H1 (cell line): ENCODE measurements around the gene GMFB. TPM values are rescaled to one million over a fixed set of nuclear protein-coding genes. Genes with fewer than 3 reads are reported as not detected.

Experiments used
- CTCF ChIA-PET: fragments of 300-600 bp; sonication (Branson Sonifier 250); formaldehyde crosslinking; loops from one replicate; lab custom pipeline; 2021; ENCODE audit not compliant: partially characterized antibody; lab: Charles Lee
- POLR2A ChIA-PET: fragments of 300-600 bp; sonication (Branson Sonifier 250); formaldehyde crosslinking; loops from one replicate; lab custom pipeline; 2021; ENCODE audit warnings: inconsistent platforms; ENCODE audit not compliant: partially characterized antibody; lab: Charles Lee
- DNase-seq, 2 experiments: peaks; one replicate each; pipeline versions ENCODE4 v3.0.0 to v3.0.0-alpha.2; 2010 to 2022; ENCODE audit warnings: low spot score in 2 of 2, low read depth in 1 of 2, mixed read lengths in 1 of 2
- FAIRE-seq: peaks from 2 replicates; lab custom pipeline; 2011; peaks lifted over from hg19 to GRCh38; lab: Jason Lieb, UNC
- H2AFZ ChIP-seq: 2 replicates; pipeline ENCODE4 v1.8.1; 2012; ENCODE audit warnings: low read length, inconsistent platforms
- H2AK5ac ChIP-seq: 2 replicates; pipeline ENCODE4 v1.6.1; 2013; ENCODE audit warnings: low read depth, low read length
- H2BK120ac ChIP-seq: replicated peaks from 2 replicates; pipeline ENCODE3; 2013; ENCODE audit warnings: low read depth, low read length, inconsistent platforms
- H2BK12ac ChIP-seq: 2 replicates; pipeline ENCODE4 v1.6.1; 2013; ENCODE audit warnings: low read depth, low read length
- H2BK15ac ChIP-seq: 2 replicates; pipeline ENCODE4 v1.6.1; 2013; ENCODE audit warnings: low read length
- H2BK20ac ChIP-seq: 2 replicates; pipeline ENCODE4 v1.6.1; 2013; ENCODE audit warnings: low read length
- H2BK5ac ChIP-seq: 2 replicates; pipeline ENCODE4 v1.6.1; 2013; ENCODE audit warnings: low read depth, low read length
- H3K14ac ChIP-seq: 2 replicates; pipeline ENCODE4 v1.6.1; 2013; ENCODE audit warnings: inconsistent platforms; ENCODE audit not compliant: insufficient read length
- H3K18ac ChIP-seq: 2 replicates; pipeline ENCODE4 v1.6.1; 2013; ENCODE audit warnings: low read length; ENCODE audit errors: extremely low read depth
- H3K23ac ChIP-seq: 2 replicates; pipeline ENCODE4 v1.6.1; 2013; ENCODE audit warnings: inconsistent platforms; ENCODE audit not compliant: insufficient read length
- H3K23me2 ChIP-seq: 2 replicates; pipeline ENCODE4 v1.6.1; 2013; ENCODE audit warnings: low read depth, low read length
- H3K27ac ChIP-seq: 2 replicates; pipeline ENCODE4 v1.6.1; 2011; ENCODE audit warnings: low read depth, low read length, inconsistent platforms
- H3K27me3 ChIP-seq, 4 experiments: replicated peaks in 1 of 4; 1 replicate in 1 of 4; 2 replicates in 3 of 4; pipeline versions ENCODE4 v1.6.1 to v1.8.1; 2011 to 2013; ENCODE audit warnings: low read length in 3 of 4, mild to moderate bottlenecking in 3 of 4, inconsistent platforms in 2 of 4, mixed read lengths in 2 of 4, moderate library complexity in 1 of 4; ENCODE audit not compliant: control insufficient read depth in 3 of 4, insufficient read depth in 3 of 4; ENCODE audit errors: extremely low read depth in 1 of 4
- H3K36me3 ChIP-seq, 4 experiments: 2 replicates each; pipeline versions ENCODE4 v1.6.1 to v1.8.1; 2011 to 2013; ENCODE audit warnings: mild to moderate bottlenecking in 4 of 4, low read length in 3 of 4, moderate library complexity in 2 of 4, control low read depth in 1 of 4, inconsistent platforms in 1 of 4; ENCODE audit not compliant: insufficient read depth in 4 of 4, control insufficient read depth in 2 of 4
- H3K4ac ChIP-seq: replicated peaks from 2 replicates; pipeline ENCODE3; 2013; ENCODE audit warnings: low read length, low read depth, mixed read lengths, inconsistent platforms; ENCODE audit not compliant: insufficient read length
- H3K4me1 ChIP-seq, 4 experiments: replicated peaks in 1 of 4; 1 replicate in 1 of 4; 2 replicates in 3 of 4; pipeline versions ENCODE4 v1.6.1 to v1.8.1; 2011 to 2013; ENCODE audit warnings: low read length in 3 of 4, inconsistent platforms in 2 of 4, mixed read lengths in 1 of 4; ENCODE audit not compliant: insufficient read depth in 4 of 4, control insufficient read depth in 3 of 4
- H3K4me2 ChIP-seq, 2 experiments: 2 replicates each; pipeline versions ENCODE4 v1.6.1 to v1.8.1; 2011 to 2013; ENCODE audit warnings: low read depth in 2 of 2, low read length in 2 of 2, control low read depth in 1 of 2, inconsistent platforms in 1 of 2, mild to moderate bottlenecking in 1 of 2; ENCODE audit not compliant: insufficient read depth in 1 of 2
- H3K4me3 ChIP-seq, 4 experiments: fragments of 200-600, 300-600 bp in 1 of 4; sonication (generic), shearing (Covaris generic), sonication (Bioruptor Twin) in 1 of 4; 2 replicates each; pipeline versions ENCODE4 v1.5.1 to v1.8.1; 2011 to 2016; ENCODE audit warnings: low read length in 4 of 4, low read depth in 3 of 4, control low read depth in 2 of 4, inconsistent platforms in 2 of 4, mild to moderate bottlenecking in 2 of 4, mixed read lengths in 1 of 4, moderate library complexity in 1 of 4; ENCODE audit not compliant: insufficient read depth in 2 of 4; ENCODE audit errors: extremely low read depth in 1 of 4
- H3K56ac ChIP-seq: replicated peaks from 2 replicates; pipeline ENCODE3; 2013; ENCODE audit warnings: low read depth, mild to moderate bottlenecking, mixed read lengths, low read length, inconsistent platforms; ENCODE audit not compliant: insufficient read length
- H3K79me1 ChIP-seq: 2 replicates; pipeline ENCODE4 v1.6.1; 2013; ENCODE audit warnings: low read depth, low read length, control low read depth
- H3K79me2 ChIP-seq, 2 experiments: 2 replicates each; pipeline versions ENCODE4 v1.6.1 to v1.8.1; 2012 to 2013; ENCODE audit warnings: low read length in 2 of 2, mild to moderate bottlenecking in 2 of 2, inconsistent platforms in 1 of 2; ENCODE audit not compliant: insufficient read depth in 2 of 2, control insufficient read depth in 1 of 2
- H3K9ac ChIP-seq, 4 experiments: replicated peaks in 1 of 4; 1 replicate in 1 of 4; 2 replicates in 3 of 4; pipeline versions ENCODE4 v1.6.1 to v1.8.1; 2011 to 2013; ENCODE audit warnings: low read depth in 3 of 4, low read length in 3 of 4, control low read depth in 2 of 4, mild to moderate bottlenecking in 2 of 4, moderate library complexity in 2 of 4, inconsistent platforms in 1 of 4; ENCODE audit errors: extremely low read depth in 1 of 4
- H3K9me3 ChIP-seq, 2 experiments: 2 replicates each; pipeline versions ENCODE4 v1.6.1 to v1.8.1; 2012 to 2013; ENCODE audit warnings: mild to moderate bottlenecking in 2 of 2, moderate library complexity in 2 of 2, control low read depth in 1 of 2, inconsistent platforms in 1 of 2, low read depth in 1 of 2, low read length in 1 of 2, mixed read lengths in 1 of 2; ENCODE audit not compliant: insufficient read depth in 2 of 2
- H4K20me1 ChIP-seq, 2 experiments: replicated peaks in 1 of 2; 2 replicates each; pipeline versions ENCODE3 to v1.8.1; 2011 to 2013; ENCODE audit warnings: inconsistent platforms in 2 of 2, low read length in 2 of 2, mild to moderate bottlenecking in 1 of 2; ENCODE audit not compliant: insufficient read depth in 2 of 2, control insufficient read depth in 1 of 2
- H4K5ac ChIP-seq: 2 replicates; pipeline ENCODE4 v1.6.1; 2013; ENCODE audit warnings: low read length, low read depth, mixed read lengths, inconsistent platforms; ENCODE audit not compliant: insufficient read length
- H4K8ac ChIP-seq: 2 replicates; pipeline ENCODE4 v1.8.0; 2013; ENCODE audit warnings: mild to moderate bottlenecking, moderate library complexity, low read length, inconsistent platforms; ENCODE audit not compliant: insufficient read depth; ENCODE audit errors: extremely low read depth
- H4K91ac ChIP-seq: replicated peaks from 2 replicates; pipeline ENCODE3; 2013; ENCODE audit warnings: low read length, mixed read lengths, inconsistent platforms; ENCODE audit not compliant: insufficient read length
- BRCA1 ChIP-seq: IDR thresholded peaks from 2 replicates; pipeline ENCODE4 v1.6.1; 2012; ENCODE audit warnings: low read depth, low read length, improper control_type of control experiment
- HDAC6 ChIP-seq: IDR thresholded peaks from one replicate; pipeline ENCODE4 v1.7.1; 2012; ENCODE audit warnings: low read depth, mild to moderate bottlenecking, inconsistent platforms, low read length, moderate library complexity
- NANOG ChIP-seq: IDR thresholded peaks from 2 replicates; pipeline ENCODE4 v1.6.1; 2011; ENCODE audit warnings: low read length, low read depth, mild to moderate bottlenecking, inconsistent platforms; ENCODE audit not compliant: insufficient read depth, poor library complexity, severe bottlenecking
- RBBP5 ChIP-seq: IDR thresholded peaks from 2 replicates; pipeline ENCODE4 v1.7.1; 2012; ENCODE audit warnings: low read depth, mild to moderate bottlenecking, inconsistent platforms, low read length, moderate library complexity, borderline replicate concordance
- SIN3A ChIP-seq, 2 experiments: IDR thresholded peaks in 1 of 2; conservative IDR thresholded peaks in 1 of 2; 2 replicates each; pipeline ENCODE4 v1.6.1; 2011 to 2012; ENCODE audit warnings: low read length in 2 of 2, improper control_type of control experiment in 1 of 2, low read depth in 1 of 2, mild to moderate bottlenecking in 1 of 2
- TCF12 ChIP-seq: IDR thresholded peaks from 2 replicates; pipeline ENCODE4 v1.6.1; 2011; ENCODE audit warnings: low read depth, mild to moderate bottlenecking, low read length
- WGBS, 2 experiments: shearing (Covaris generic) in 1 of 2; methylation state at CpG; one replicate each; pipeline versions ENCODE4 v1.1.6 to v1.1.7; 2013 to 2015; ENCODE audit warnings: low lambda C conversion rate in 2 of 2, mixed read lengths in 2 of 2, inconsistent platforms in 1 of 2, low coverage in 1 of 2, missing lambda C conversion rate in 1 of 2; ENCODE audit not compliant: insufficient replicate concordance in 2 of 2, insufficient coverage in 1 of 2, insufficient read length in 1 of 2; ENCODE audit errors: extremely low coverage in 1 of 2, missing lambda C conversion rate in 1 of 2; 5-methylcytosine and 5-hydroxymethylcytosine counted together
- polyA plus RNA-seq, 7 experiments: library from polyadenylated mRNA; depleted of rRNA in 3 of 7; stranded (reverse) in 5 of 7; unstranded in 2 of 7; fragments of >200 nt in 5 of 7; fragments of 200-250 nt in 2 of 7; gene quantifications; 1 replicate in 5 of 7; 2 replicates in 1 of 7; 4 replicates in 1 of 7; pipeline versions ENCODE4 v1.2.1 to v1.2.3, GENCODE V29; 2011 to 2013; ENCODE audit warnings: missing spikeins in 2 of 7, mixed read lengths in 2 of 7
- total RNA-seq: library from RNA; stranded (reverse); fragmentation: NEBNext Ultra II Directional; extraction: Animal tissue kit (Norgen Biotek cat#: 25700); gene quantifications from 2 replicates; pipeline ENCODE4 v1.2.1, GENCODE V29; 2021

Gene GMFB
- total and polyA plus RNA-seq, 2 of the 8 experiments (the other 6 are each of a cell fraction or from before 2014, with no cell fraction given), result 17.9 to 77.3 TPM

DNA sequence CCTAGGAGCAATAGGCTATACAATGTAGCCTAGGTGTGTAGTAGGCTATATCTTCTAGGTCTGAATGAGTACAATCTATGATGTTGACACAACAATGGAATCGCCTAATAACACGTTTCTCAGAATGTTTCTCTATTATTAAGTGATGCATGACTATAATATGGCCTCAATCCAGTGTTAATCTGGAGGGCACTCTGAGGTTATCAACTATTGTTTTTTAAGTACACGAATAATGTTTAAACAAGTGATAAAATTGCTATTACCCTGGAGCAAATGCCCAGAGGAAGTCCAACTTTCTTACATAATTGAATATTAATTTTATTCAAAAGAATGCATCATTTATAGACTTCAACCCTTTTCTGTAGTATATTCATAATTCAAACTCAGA lies 31.2 kb downstream of the GMFB start:
- Histone ChIP-seq H2BK20ac (no peak overlapping the region), H2AFZ (no peak overlapping the region), H3K23ac (no peak overlapping the region), H2AK5ac (no peak overlapping the region), H2BK15ac (no peak overlapping the region), H3K36me3 (no peaks in the 10 kb centered on the region), H3K27me3 (no peaks in the 10 kb centered on the region), H3K9me3 (peaks cover 6 to 13% of the 10 kb centered on the region in 2 experiments), H3K4ac (no peak overlapping the region), H4K8ac (no peak overlapping the region), H3K14ac (no peak overlapping the region), H2BK5ac (no peak overlapping the region), H3K4me2 (no peak overlapping the region), H3K79me2 (no peaks in the 10 kb centered on the region), H4K91ac (no peak overlapping the region), H3K4me1 (no peaks in the 10 kb centered on the region), H3K18ac (no peak overlapping the region), H3K79me1 (no peaks in the 10 kb centered on the region), H3K27ac (no peak overlapping the region), H3K9ac (no peak overlapping the region; a peak in 1 of 7 replicates), H3K4me3 (no peak overlapping the region), H4K5ac (no peak overlapping the region), H3K23me2 (no peaks in the 10 kb centered on the region), H4K20me1 (no peaks in the 10 kb centered on the region), H2BK120ac (no peak overlapping the region), H2BK12ac (no peak overlapping the region), H3K56ac (no peak overlapping the region)
- no peak for DNase-seq
- POLR2A ChIA-PET, result no interaction called here
- 90% methylated on average over 3 of the region's 3 CpGs; no CpG with 5 or more reads in 1 of the 2 experiments for WGBS, 2 experiments
- TF ChIP-seq RBBP5 (no peak), BRCA1 (no peak), SIN3A (conservative IDR thresholded peaks at IDR 0.05 in 1 of 2, IDR thresholded peaks at IDR 0.05 in 1 of 2; ENCODE audit: low read depth in 1 of 2, low read length in 2 of 2) (no peak), HDAC6 (no peak), NANOG (no peak), TCF12 (no peak)
- CTCF ChIA-PET, result interaction anchor here (0.6 to 1.6 kb wide), 3 partner anchors 12 to 357 kb away, joined by 3 to 8 read pairs (median 4); no protein-coding TSS in a partner anchor
- no peak for FAIRE-seq
